ENCODE data around the gene NNT. TPM values are rescaled to one million over a fixed set of nuclear protein-coding genes. Genes with fewer than 3 reads are reported as not detected.

NNT gene
- total RNA-seq, 1 donor from 2014 or later = 67.3 TPM

DNA sequence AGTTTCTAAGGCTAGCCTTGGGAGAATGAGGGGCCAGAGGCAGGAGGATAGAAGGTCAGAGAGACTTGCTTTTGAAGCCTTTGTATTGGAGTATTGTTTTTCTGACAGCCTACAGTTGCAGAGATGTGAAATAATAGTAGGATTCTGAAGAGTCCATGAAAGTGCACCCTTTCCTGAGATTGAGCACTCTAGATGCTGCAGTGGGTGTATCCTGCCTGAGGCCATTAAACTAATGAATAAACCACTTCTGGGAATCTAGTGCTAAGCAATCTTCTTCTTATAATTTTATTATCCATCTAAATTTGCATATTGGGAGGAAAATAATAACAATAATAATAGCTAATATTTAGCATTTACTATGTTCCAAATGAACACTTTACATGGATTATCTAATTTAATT is 19.3 kb upstream of the NNT start:
- H3K4me1 Mint-ChIP-seq (ENCODE audit: low read depth) = peaks cover 4% of the 10 kb centered on the region
- no peaks in the 10 kb centered on the region for H3K27me3 Mint-ChIP-seq
- DNase-seq (ENCODE audit: low spot score, unreplicated experiment) = no peak
- H3K27ac Mint-ChIP-seq = no peak overlapping the region
- H3K9me3 Mint-ChIP-seq (ENCODE audit: low read depth) = peaks cover 3% of the 10 kb centered on the region
- TF ChIP-seq, protein P1, sequence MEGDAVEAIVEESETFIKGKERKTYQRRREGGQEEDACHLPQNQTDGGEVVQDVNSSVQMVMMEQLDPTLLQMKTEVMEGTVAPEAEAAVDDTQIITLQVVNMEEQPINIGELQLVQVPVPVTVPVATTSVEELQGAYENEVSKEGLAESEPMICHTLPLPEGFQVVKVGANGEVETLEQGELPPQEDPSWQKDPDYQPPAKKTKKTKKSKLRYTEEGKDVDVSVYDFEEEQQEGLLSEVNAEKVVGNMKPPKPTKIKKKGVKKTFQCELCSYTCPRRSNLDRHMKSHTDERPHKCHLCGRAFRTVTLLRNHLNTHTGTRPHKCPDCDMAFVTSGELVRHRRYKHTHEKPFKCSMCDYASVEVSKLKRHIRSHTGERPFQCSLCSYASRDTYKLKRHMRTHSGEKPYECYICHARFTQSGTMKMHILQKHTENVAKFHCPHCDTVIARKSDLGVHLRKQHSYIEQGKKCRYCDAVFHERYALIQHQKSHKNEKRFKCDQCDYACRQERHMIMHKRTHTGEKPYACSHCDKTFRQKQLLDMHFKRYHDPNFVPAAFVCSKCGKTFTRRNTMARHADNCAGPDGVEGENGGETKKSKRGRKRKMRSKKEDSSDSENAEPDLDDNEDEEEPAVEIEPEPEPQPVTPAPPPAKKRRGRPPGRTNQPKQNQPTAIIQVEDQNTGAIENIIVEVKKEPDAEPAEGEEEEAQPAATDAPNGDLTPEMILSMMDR (IDR thresholded peaks at IDR 0.05; ENCODE audit: unreplicated experiment) = no peak
- no peak overlapping the region for H3K4me3 Mint-ChIP-seq (ENCODE audit: low read depth)
- H3K36me3 Mint-ChIP-seq (ENCODE audit: insufficient read depth) = peaks cover 6% of the 10 kb centered on the region

DNA sequence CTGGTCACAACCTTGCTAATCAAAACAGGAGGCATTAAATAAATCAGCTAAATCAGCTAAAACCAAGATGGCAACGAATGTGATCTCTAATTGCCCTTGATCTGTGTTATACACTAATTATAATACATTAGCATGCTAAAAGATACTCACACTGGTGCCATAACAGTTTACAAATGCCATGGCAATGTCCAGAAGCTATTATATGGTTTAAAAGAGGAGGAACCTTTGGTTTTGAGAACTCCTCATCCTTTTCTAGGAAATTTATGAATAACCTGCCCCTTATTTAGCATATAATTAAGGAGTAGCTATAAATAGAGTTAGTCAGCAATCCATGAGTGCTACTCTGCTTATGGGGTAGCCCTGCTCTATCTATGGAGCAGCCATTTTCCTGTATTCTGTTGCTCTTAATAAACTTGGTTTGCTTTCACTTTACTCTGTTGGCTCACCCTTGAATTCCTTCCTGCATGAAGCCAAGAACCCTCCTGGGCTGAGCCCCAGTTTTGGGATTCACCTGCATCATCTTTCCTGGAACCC is 18.7 kb upstream of the NNT start:
- Mint-ChIP-seq H3K4me1 (ENCODE audit: low read depth) (peaks cover 4% of the 10 kb centered on the region), H3K27ac (no peak overlapping the region), H3K36me3 (ENCODE audit: insufficient read depth) (peaks cover 6% of the 10 kb centered on the region), H3K4me3 (ENCODE audit: low read depth) (no peak overlapping the region), H3K27me3 (no peaks in the 10 kb centered on the region), H3K9me3 (ENCODE audit: low read depth) (peaks cover 3% of the 10 kb centered on the region)
- DNase-seq (ENCODE audit: low spot score, unreplicated experiment) = no peak
- TF ChIP-seq, protein P1 (IDR thresholded peaks at IDR 0.05; ENCODE audit: unreplicated experiment) = no peak

DNA sequence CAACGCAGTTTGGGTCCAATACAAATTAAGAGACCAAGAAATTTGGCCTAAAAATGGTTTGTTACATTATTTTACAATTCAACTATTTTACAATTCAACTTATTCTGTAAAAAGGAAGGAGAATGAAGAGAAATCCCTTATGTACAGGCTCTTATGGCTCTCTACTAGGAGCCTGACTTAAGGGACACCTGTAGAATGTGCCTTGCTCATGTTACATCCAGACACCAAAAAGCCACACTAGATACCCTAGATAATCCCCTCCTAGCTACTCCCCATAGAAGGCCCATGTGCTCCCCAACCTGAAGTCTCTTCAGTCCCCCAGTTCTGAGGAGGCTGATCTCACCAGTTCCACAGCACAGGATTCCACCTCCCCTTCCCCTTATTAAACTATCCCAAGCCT is 14.1 kb upstream of the NNT start:
- H3K4me1 Mint-ChIP-seq (ENCODE audit: low read depth) = no peaks in the 10 kb centered on the region
- peaks cover 3% of the 10 kb centered on the region for H3K9me3 Mint-ChIP-seq (ENCODE audit: low read depth)
- peaks cover 8% of the 10 kb centered on the region for H3K36me3 Mint-ChIP-seq (ENCODE audit: insufficient read depth)

DNA sequence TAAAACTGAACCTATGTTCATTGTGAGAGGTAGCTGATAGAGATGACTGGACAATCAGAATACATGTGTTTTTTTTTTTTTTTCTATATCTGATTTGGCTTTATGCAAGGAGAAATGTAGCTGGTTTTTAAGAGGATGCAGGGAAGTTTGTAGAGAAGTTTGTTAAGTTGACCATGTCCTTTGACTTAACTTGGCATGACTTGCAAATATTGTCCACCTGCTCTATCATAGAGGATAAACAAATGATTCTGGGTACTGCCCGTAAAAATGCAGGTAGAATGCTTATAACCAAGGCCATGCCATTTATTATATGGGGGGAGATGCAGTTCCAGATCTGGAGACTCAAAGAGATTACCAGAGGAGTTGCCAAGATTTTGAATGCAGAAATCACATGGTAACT is 13.7 kb upstream of the NNT start:
- Mint-ChIP-seq H3K4me1 (ENCODE audit: low read depth) (no peaks in the 10 kb centered on the region), H3K36me3 (ENCODE audit: insufficient read depth) (peaks cover 8% of the 10 kb centered on the region), H3K27ac (no peak overlapping the region), H3K4me3 (ENCODE audit: low read depth) (no peak overlapping the region), H3K27me3 (no peaks in the 10 kb centered on the region), H3K9me3 (ENCODE audit: low read depth) (peaks cover 3% of the 10 kb centered on the region)
- TF ChIP-seq, protein P1 (IDR thresholded peaks at IDR 0.05; ENCODE audit: unreplicated experiment) = no peak
- DNase-seq (ENCODE audit: low spot score, unreplicated experiment) = no peak

More for the DNA sequence above, 14.1 kb upstream of the NNT start:
- TF ChIP-seq, protein P1 (IDR thresholded peaks at IDR 0.05; ENCODE audit: unreplicated experiment) = no peak
- Mint-ChIP-seq H3K27me3 (no peaks in the 10 kb centered on the region), H3K4me3 (ENCODE audit: low read depth) (no peak overlapping the region), H3K27ac (peak overlapping the region; percentile 47)
- no peak for DNase-seq (ENCODE audit: low spot score, unreplicated experiment)

DNA sequence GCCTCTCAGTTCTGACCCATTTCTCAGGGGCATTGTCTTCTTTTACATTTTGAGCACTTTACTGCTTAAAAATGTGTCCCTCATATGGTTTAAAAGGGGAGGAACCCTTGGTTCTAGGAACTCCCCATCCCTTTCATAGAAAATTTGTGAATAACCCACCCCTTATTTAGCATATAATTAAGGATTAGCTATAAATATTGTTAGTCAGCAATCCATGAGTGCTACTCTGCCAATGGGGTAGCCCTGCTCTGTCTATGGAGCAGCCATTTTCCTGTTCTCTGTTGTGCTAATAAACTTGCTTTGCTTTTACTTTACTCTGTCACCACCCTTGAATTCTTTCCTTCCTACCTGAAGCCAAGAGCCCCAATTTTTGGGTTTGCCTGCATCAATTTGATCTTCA is 12.3 kb upstream of the NNT start:
- Mint-ChIP-seq H3K36me3 (ENCODE audit: insufficient read depth) (peaks cover 7% of the 10 kb centered on the region), H3K27ac (no peak overlapping the region), H3K9me3 (ENCODE audit: low read depth) (peaks cover 3% of the 10 kb centered on the region), H3K4me1 (ENCODE audit: low read depth) (no peaks in the 10 kb centered on the region), H3K27me3 (no peaks in the 10 kb centered on the region), H3K4me3 (ENCODE audit: low read depth) (no peak overlapping the region)
- TF ChIP-seq, protein P1 (IDR thresholded peaks at IDR 0.05; ENCODE audit: unreplicated experiment) = no peak
- DNase-seq (ENCODE audit: low spot score, unreplicated experiment) = no peak
